Transverse colon (tissue), 4 donors: Measurements from ENCODE around the gene CCDC6.

Experiments
- POLR2A ChIP-seq: fragments of 450-650 bp; IDR thresholded peaks from one replicate; pipeline ENCODE4 v1.6.1; 2016; ENCODE audit warnings: antibody characterized with exemption, mild to moderate bottlenecking, moderate library complexity
- POLR2AphosphoS5 ChIP-seq, 3 donors: sonication (generic); formaldehyde crosslinking; IDR thresholded peaks; one replicate each; pipeline ENCODE4 v1.6.1; 2016; ENCODE audit warnings: antibody characterized with exemption in 3 of 3
- TF ChIP-seq, protein P1 (sequence below), 5 experiments: fragments of 200-600 bp in 3 of 5; fragments of 450-650 bp in 2 of 5; sonication (generic) in 3 of 5; IDR thresholded peaks; 1 replicate in 2 of 5; 2 replicates in 3 of 5; pipeline ENCODE4 v1.5.1; 2016 to 2017; ENCODE audit warnings: antibody characterized with exemption in 5 of 5, inconsistent platforms in 3 of 5, mild to moderate bottlenecking in 2 of 5, moderate library complexity in 1 of 5

GRCh38 chr10:59762505-59762904, 143.9 kb downstream of the CCDC6 start:
- TF ChIP-seq, protein P1, sequence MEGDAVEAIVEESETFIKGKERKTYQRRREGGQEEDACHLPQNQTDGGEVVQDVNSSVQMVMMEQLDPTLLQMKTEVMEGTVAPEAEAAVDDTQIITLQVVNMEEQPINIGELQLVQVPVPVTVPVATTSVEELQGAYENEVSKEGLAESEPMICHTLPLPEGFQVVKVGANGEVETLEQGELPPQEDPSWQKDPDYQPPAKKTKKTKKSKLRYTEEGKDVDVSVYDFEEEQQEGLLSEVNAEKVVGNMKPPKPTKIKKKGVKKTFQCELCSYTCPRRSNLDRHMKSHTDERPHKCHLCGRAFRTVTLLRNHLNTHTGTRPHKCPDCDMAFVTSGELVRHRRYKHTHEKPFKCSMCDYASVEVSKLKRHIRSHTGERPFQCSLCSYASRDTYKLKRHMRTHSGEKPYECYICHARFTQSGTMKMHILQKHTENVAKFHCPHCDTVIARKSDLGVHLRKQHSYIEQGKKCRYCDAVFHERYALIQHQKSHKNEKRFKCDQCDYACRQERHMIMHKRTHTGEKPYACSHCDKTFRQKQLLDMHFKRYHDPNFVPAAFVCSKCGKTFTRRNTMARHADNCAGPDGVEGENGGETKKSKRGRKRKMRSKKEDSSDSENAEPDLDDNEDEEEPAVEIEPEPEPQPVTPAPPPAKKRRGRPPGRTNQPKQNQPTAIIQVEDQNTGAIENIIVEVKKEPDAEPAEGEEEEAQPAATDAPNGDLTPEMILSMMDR (IDR thresholded peaks at IDR 0.05) = no peak
- TF ChIP-seq POLR2AphosphoS5 (IDR thresholded peaks at IDR 0.05) (no peak), POLR2A (no peak)
